Keratinocyte (primary cell): ENCODE measurements around the gene CCL26.

Experiments
- CTCF ChIP-seq, 3 experiments: IDR thresholded peaks in 1 of 3; conservative IDR thresholded peaks in 1 of 3; optimal IDR thresholded peaks in 1 of 3; 2 replicates in 2 of 3; 3 replicates in 1 of 3; pipeline versions ENCODE3 to v1.5.1; 2011; ENCODE audit warnings: low read length in 3 of 3, mild to moderate bottlenecking in 3 of 3, moderate library complexity in 2 of 3, control low read depth in 1 of 3, inconsistent platforms in 1 of 3; ENCODE audit not compliant: insufficient read depth in 2 of 3; ENCODE audit errors: extremely low read depth in 1 of 3
- EZH2 ChIP-seq: IDR thresholded peaks from one replicate; pipeline ENCODE4 v1.6.1; 2012; ENCODE audit warnings: inconsistent platforms, mild to moderate bottlenecking, low read length, moderate library complexity

GRCh38 chr7:75796420-75796819 lies 24.4 kb upstream of the CCL26 start:
- TF ChIP-seq CTCF (optimal IDR thresholded peaks at IDR 0.05 in 1 of 3, IDR thresholded peaks at IDR 0.05 in 1 of 3, conservative IDR thresholded peaks at IDR 0.05 in 1 of 3; ENCODE audit: extremely low read depth in 1 of 3, insufficient read depth in 2 of 3, low read length in 3 of 3): no peak
- TF ChIP-seq EZH2: no peak
